Kidney capillary endothelial cell (primary cell): ENCODE measurements around the gene EEF1AKMT3.

Source experiments
- DNase-seq: peaks from one replicate; pipeline ENCODE4 v3.0.0-alpha.2; 2018; ENCODE audit warnings: low spot score

The EEF1AKMT3 gene

GRCh38 chr12:57772429-57773322, at the start of gene EEF1AKMT3:
Gene EEF1AKMT3 (plus strand): TSS chr12:57772614. CDS start chr12:57772725, 111 bp downstream.
- DNase-seq: no peak

- DNase-seq: no peak
These were observed 49.4 kb upstream of the EEF1AKMT3 start for GRCh38 chr12:57722716-57723629.

DNA sequence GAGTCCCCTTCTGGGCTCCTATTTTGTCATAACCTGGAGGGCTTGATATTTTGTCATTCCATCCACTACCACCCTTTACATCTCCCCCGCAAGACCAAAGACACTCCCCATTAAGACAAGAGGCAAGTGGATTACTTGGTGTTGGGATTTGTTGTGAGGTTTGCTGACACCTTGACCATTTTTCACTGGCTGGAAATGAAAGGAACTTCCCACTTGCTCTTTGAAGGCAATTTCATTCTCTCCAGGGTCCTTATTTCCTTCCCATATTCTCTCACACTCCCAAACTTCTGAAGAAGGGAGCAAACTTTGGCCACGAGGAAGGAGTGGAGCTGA, 48.8 kb upstream of the EEF1AKMT3 start:
- DNase-seq: no peak

DNA sequence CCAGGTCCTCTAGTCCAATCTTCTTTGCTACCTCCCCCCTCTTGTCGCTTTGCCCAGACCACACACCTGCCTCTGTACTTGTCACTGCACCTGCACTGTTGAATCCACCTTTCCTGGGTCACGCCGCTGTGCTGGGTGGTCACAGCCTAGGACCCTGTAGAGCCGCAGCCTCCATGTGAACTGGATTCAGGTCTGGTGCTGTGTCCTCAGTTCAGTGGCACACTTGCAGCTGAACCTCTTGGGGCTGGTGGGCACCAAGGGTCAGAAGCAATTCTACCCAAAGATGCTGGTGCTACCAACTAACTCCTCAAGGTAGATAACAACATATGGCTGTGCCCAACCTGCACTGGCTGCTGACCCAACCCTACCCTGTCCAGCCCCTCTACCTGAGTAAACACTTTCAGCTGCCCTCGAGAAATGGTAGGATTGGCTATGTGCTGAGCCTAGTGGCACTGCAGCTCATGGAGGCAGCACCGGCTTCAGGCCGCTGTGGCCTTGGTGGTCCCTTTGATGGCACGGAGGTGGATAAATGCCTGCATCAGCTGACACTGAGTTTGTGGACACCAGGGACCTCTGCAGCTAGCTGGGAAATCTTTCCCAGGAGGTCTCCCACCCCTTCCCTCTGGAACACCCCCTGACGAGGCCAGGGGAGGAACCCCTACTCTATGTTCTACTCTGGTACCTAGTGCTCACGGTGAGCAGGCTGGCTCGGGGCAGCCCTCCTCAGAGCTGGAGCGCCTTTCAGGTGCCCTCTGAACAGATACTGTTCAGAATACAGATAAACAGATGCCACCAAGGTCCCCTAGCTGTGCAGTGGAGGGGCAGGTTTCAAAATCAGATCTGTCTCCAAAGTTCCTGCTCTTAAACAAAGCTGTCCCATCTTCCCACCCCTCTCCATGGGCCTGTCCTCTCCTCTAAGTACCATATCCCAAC, 48.1 kb upstream of the EEF1AKMT3 start:
- DNase-seq: no peak

DNA sequence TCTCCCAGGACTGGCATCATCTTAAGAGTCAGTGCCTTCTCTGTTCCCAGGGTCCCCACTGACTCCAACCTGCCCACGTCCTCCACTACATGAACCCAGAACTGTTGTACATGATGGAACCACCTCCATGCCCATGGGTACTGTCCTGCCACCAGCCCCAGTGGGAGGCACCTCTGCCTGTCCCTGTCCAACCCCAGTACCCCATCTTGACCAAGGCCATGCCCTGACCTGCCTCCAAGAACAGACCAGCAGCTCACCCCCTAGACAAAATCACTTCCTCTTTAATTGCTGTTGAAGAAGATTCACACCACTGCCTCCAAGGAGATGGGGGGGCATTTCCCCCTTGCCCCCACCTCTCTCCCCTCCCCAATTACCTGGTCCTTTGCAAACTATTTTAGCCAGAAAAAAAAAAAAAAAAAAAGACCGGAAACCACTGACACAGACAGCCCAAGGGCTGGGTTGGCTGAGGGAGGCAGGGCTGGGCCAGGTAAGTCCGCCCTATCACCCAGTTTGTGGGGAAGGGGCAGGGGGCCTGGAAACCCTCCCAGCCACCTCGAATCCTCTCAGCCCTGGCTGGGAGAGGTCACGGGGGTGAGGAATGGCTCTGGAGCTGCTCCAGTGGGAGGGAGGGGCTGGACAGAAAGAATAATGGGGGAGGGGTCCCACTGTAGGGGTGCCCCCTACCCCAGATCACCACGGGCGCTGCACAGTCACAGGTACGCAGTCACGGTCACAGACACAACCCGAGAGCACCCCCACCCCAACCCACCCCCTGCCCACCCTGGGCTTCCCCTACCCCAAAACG, 47.3 kb upstream of the EEF1AKMT3 start:
- no peak for DNase-seq

DNA sequence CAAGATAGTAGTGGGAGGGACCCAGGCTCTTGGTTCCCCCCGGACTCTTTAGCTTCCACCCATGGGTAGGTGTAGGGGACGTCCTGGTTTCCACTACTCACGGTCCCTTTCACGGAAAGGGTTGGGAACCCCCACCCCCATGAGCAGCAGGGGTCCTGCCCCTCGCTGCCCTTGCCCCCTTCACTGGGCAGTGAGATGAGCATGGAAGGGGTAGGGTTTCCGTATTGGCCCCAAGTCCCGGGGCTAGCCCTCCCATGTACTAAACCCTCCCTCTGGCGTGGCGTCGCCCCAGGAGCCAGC, 46.6 kb upstream of the EEF1AKMT3 start:
- DNase-seq: no peak

DNA sequence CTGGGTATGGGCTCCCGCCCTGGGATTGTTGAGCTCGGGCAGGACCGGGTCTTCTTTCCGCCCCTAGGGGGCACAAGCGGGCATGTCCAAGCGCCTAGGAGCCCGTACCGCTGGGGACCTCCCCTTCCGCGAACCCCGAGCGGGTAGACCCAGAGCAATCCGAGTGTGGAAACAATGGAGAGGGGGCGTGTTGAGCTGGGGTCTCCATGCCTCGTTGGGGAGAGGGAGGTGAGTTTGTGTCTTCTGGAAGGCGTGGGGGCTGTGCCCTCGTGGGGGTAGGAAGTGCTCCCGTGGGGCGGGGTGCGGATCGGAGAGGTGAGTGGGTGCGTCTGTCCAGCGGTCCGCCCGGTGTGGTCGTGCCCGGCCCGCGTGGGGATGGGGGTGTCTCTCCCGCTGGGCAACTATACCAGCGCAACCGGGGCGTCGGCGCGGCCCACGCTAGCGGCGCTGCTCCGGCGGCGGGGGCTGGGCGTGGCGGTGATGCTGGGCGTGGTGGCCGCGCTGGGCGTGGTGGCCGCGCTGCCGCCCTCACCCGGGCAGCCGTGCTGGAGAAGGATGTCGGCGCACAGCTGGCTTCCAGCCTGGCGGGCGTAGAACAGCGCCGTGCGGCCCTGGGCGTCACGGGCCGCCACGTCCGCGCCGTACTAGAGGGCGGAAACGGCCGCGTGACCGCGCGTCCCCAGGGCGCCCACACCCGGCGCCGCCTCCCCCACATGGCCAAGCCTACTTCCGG, 46.1 kb upstream of the EEF1AKMT3 start:
- peak; percentile 80 for DNase-seq

- DNase-seq: no peak
These were observed 45.3 kb upstream of the EEF1AKMT3 start for GRCh38 chr12:57726884-57727757.

DNA sequence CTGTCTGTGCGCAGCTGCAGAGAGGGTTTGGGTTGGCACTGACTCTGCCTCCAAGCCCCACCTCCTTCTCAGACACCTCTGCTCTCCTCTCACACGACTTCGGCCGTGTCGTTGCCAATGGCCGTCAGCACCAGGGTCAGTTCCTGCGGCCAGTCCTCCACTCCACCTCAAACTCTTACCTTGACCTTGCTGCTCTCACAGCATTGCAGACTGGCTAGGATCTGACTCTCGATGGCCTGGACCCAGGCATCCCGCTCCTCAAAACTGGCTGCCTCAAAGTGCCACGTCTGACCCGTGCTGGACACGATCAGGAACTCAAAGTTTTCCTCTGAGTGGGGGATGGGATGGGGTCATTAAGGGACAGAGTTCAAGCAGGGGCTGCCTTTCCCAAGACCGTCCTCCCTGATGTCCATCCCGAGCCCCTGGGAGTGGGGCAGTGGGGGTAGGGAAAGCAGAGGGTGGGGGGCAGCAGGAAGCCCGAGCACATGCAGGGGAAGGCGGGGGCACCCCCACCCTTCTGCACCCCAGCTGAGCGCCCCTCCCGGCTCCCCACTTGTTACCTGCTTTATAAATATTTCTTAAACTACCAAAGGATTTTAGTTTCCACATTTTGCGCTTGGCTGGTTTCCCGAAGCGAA, 44.5 kb upstream of the EEF1AKMT3 start:
- DNase-seq: no peak

DNA sequence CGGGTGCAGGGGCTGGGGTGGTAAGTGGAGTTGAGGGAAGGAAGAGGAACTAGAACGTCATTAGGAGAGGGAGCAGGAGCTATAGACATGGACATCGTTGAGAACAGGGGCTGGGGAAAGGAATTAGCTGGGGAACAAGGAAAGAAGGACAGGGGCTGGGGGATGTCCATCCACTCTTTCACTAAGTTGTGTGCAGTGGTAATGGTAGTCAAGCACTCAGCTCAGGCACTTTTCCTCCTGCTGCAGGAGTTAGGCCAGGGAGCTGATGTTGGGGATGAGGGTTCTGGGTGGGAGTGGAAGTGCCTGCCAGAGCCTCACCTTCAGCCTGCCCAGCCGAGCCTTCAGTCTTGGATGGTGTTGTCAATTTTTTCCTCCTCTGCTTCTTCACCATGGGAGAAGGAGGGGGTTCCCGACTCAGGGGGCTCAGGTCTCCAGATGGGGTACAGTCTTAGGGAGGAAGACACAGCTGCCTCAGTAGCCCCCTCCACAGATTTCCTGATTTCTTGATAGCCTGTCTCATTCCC, 43.0 kb upstream of the EEF1AKMT3 start:
- DNase-seq: no peak

DNA sequence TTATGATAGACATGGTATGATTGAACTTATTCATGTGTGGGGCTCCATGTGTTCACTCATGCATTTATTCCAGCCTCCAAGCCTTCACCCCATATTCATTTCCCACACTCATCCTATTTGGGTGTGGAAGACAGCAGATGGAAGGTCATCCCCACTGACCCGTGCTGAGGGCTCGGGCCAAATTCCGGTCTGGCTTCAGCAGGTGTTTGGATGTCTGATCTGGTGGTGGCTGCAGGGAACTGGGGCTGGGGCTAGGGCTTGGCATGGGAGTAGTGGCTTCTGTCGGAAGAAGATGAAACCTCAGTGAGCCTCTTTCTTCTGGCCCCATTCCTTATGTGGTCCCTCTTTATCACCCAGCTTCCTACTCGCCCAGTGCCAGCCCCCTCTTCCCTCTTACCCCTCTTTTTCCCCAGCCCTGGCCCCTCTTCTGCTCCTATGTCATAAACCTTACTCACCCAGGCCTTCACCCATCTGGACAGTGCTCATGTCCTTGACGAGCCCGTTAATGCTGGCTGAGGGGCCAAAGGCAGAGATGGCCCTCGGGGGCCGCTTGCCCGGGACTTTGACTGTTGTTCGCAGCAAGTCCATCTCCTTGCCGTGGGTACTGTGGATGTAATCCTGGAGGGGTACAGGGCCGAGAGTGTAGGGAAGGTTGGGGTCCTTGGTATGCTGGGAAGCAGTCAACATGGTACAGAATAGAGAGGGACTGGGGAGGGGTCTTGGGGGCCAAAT, 41.9 kb upstream of the EEF1AKMT3 start:
- DNase-seq: no peak

DNA sequence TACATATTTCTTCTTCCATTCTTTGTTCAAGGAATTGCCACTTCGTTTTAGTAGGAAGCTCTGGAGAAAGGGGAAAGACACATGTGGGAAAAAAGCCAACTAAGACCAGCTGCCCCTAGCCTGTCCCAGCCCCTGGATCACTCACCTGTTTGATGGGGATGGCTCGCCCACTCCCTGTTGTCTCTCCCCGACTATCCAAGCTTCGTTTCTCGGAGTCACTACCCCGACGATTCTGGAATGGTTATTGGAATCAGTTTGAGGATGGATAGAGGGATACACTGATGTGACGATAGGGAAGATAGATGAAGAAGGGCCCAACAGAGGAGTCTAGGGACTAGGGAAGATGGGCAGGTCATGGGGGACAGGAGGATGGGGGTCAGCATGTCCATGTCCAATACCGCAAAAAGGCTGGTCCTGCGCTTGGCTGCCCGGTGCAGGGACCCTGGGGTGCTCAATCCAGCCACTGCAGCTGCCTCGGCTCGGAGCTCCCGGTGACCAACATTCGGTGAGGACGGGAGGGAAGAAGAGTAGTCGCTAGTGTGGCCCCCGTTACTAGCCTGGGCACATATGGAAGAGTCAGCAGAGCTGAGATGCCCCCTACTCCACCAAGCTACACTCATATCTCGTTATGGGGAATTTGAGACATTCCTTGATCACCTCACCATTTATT, 40.9 kb upstream of the EEF1AKMT3 start:
- DNase-seq: no peak

DNA sequence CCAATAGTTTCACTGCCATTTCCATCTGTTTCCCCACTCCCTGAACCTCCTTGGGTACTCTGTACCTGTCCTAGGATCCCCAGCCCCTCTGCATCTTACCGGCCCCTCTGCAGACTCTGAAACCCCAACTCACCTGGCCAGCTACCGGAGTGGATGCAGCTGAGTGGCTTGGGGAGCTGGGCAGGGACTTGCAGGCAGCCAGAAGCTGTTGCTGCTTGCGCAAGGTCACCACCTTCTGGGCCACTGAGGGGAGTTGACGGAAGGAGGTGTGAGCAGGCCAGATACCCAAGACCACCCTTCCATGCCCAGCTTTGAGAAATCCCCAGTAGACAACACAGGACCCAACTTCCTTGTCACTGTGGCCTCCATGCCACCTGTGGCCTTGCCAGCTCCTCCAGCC, 40.1 kb upstream of the EEF1AKMT3 start:
- no peak for DNase-seq

DNA sequence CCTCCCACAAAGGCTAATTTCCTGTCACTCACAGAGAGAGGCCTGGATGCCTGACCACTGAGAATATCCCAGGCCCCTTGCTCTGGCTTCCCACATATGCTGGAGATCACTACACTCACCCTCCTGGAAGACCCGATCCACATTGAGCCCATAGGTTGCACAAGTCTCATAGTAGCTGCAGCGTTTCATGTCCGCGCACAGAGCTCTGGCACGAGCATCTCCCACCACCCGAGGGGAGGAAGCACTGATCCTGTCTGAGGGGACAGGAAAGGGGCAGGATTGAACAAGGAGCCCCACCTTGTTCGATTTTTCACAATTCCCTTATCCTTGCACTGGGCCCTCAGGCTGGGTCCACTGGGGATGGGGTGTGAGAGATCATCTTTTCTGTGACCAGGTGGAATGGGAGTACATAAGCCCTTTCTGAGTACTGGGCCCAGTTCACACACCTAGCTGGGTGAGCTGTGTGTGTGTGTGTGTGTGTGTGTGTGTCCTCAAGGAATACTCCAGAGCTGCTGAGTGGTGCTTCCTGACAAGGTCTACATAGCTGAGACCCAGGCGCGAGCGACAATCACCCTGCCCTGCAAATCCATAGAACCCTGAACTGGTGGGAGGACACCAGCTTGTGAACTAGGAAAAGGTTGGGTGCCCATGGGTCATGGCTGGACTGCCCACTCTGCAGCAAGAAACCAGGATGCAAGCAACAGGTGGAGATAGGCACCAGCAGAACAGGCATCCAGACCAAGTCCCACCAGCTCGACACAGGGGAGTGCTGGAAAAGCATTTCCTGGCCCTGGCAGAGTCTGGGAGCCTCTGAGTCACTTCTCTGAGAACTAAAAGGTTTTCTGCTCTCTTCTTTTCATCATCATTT, 39.5 kb upstream of the EEF1AKMT3 start:
- DNase-seq: no peak

DNA sequence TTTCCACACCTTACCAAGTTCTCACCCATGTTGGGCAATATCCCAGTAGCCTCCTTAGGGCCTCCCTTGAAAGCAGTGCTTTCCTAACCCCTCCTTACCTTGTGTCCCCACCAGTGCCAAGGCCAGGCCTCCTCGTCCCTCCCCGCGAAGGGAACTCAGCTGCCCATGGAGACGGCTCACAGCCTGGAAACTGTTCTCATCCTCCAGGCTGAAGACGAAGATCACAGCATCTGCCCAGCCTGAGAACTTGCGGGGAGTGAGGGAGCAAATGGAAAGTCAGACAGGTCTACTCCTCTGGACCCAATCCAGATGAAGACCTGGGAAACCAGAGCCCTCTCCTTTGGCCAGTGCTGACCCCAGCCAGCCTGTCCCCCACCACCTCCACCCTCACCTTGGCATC, 38.5 kb upstream of the EEF1AKMT3 start:
- DNase-seq: no peak

GRCh38 chr12:57734591-57734990, 37.8 kb upstream of the EEF1AKMT3 start:
- no peak for DNase-seq
